IMR-90 (cell line): ENCODE results near the gene FLT1. TPM values are rescaled to one million over a fixed set of nuclear protein-coding genes. Genes with fewer than 3 reads are reported as not detected.

Experiments
- ATAC-seq: fragments of 200-7000 bp; cut with Tn5 transposase; 2 replicates; pipeline ENCODE4 v1.9.1; 2020; ENCODE audit warnings: low read depth, mild to moderate bottlenecking, moderate library complexity
- BruUV-seq: library from RNA; stranded (reverse); fragments of 400-500 nt; replicated peaks from 2 replicates; lab custom pipeline; 2021; lab: Mats Ljungman, UMichigan
- CTCF ChIA-PET: fragments of 300-600 bp; formaldehyde crosslinking; extraction: SDS; loops from one replicate; lab custom pipeline; 2021; ENCODE audit warnings: antibody characterized with exemption; lab: Yijun Ruan, JAX
- POLR2A ChIA-PET: fragments of 300-600 bp; sonication (Branson Sonifier 250); formaldehyde crosslinking; loops from one replicate; lab custom pipeline; 2022; ENCODE audit warnings: antibody characterized with exemption; ENCODE audit not compliant: unreplicated experiment; lab: Charles Lee
- DNase-seq: peaks from one replicate; pipeline ENCODE4 v3.0.0; 2013
- H2AFZ ChIP-seq: replicated peaks from 2 replicates; pipeline ENCODE3; 2013; ENCODE audit warnings: low read length, mild to moderate bottlenecking; ENCODE audit not compliant: poor library complexity
- H2AK5ac ChIP-seq: 2 replicates; pipeline ENCODE4 v1.6.1; 2013; ENCODE audit warnings: low read depth, low read length, inconsistent platforms
- H2AK9ac ChIP-seq: replicated peaks from 2 replicates; pipeline ENCODE3; 2013; ENCODE audit warnings: mild to moderate bottlenecking, low read depth, low read length, moderate library complexity; ENCODE audit not compliant: poor library complexity
- H2BK120ac ChIP-seq: 2 replicates; pipeline ENCODE4 v1.6.1; 2013; ENCODE audit warnings: low read depth, low read length, inconsistent platforms
- H2BK15ac ChIP-seq: 3 replicates; pipeline ENCODE4 v1.6.1; 2013; ENCODE audit warnings: low read depth, low read length, inconsistent platforms
- H2BK20ac ChIP-seq: 2 replicates; pipeline ENCODE4 v1.6.1; 2013; ENCODE audit warnings: low read depth, mild to moderate bottlenecking, inconsistent platforms, low read length, moderate library complexity
- H2BK5ac ChIP-seq: 2 replicates; pipeline ENCODE4 v1.6.1; 2013; ENCODE audit warnings: mild to moderate bottlenecking, low read depth, low read length, inconsistent platforms; ENCODE audit not compliant: poor library complexity, severe bottlenecking
- H3K14ac ChIP-seq: replicated peaks from 2 replicates; pipeline ENCODE4 v1.6.1; 2013; ENCODE audit warnings: low read depth, low read length, inconsistent platforms
- H3K18ac ChIP-seq: 2 replicates; pipeline ENCODE4 v1.6.1; 2013; ENCODE audit warnings: low read depth, low read length, control low read depth
- H3K23ac ChIP-seq: 2 replicates; pipeline ENCODE4 v1.6.1; 2013; ENCODE audit warnings: low read depth, low read length, inconsistent platforms
- H3K27ac ChIP-seq: 2 replicates; pipeline ENCODE4 v1.5.1; 2013; ENCODE audit warnings: mild to moderate bottlenecking, control low read depth, low read length; ENCODE audit not compliant: insufficient read depth
- H3K27me3 ChIP-seq: 2 replicates; pipeline ENCODE4 v1.6.1; 2013; ENCODE audit warnings: low read length; ENCODE audit not compliant: control insufficient read depth, insufficient read depth
- H3K36me3 ChIP-seq: 2 replicates; pipeline ENCODE4 v1.6.1; 2013; ENCODE audit warnings: low read length, mixed read lengths; ENCODE audit not compliant: control insufficient read depth, insufficient read depth
- H3K4ac ChIP-seq: 2 replicates; pipeline ENCODE4 v1.6.1; 2013; ENCODE audit warnings: low read depth, low read length, inconsistent platforms
- H3K4me1 ChIP-seq: 2 replicates; pipeline ENCODE4 v1.6.1; 2013; ENCODE audit warnings: low read length, mixed read lengths; ENCODE audit not compliant: control insufficient read depth, insufficient read depth
- H3K4me2 ChIP-seq: 2 replicates; pipeline ENCODE4 v1.6.1; 2013; ENCODE audit warnings: low read depth, mild to moderate bottlenecking, control low read depth, low read length, moderate library complexity
- H3K4me3 ChIP-seq: 2 replicates; pipeline ENCODE4 v1.5.1; 2013; ENCODE audit warnings: low read depth, mild to moderate bottlenecking, control low read depth, low read length, moderate library complexity; ENCODE audit not compliant: insufficient read depth
- H3K56ac ChIP-seq: 2 replicates; pipeline ENCODE4 v1.6.1; 2013; ENCODE audit warnings: low read length, inconsistent platforms; ENCODE audit not compliant: insufficient read depth; ENCODE audit errors: extremely low read depth
- H3K79me1 ChIP-seq, 2 experiments: 2 replicates each; pipeline ENCODE4 v1.6.1; 2013; ENCODE audit warnings: low read length in 2 of 2, inconsistent platforms in 1 of 2, low read depth in 1 of 2
- H3K9ac ChIP-seq: 2 replicates; pipeline ENCODE4 v1.6.1; 2013; ENCODE audit warnings: low read depth, low read length, control low read depth
- H3K9me1 ChIP-seq: 2 replicates; pipeline ENCODE4 v1.6.1; 2013; ENCODE audit warnings: low read length, inconsistent platforms; ENCODE audit not compliant: insufficient read depth
- H3K9me3 ChIP-seq: 2 replicates; pipeline ENCODE4 v1.6.1; 2013; ENCODE audit warnings: low read length; ENCODE audit not compliant: control insufficient read depth, insufficient read depth
- H4K20me1 ChIP-seq: 2 replicates; pipeline ENCODE4 v1.6.1; 2013; ENCODE audit warnings: low read length, inconsistent platforms; ENCODE audit not compliant: insufficient read depth
- H4K5ac ChIP-seq: 2 replicates; pipeline ENCODE4 v1.6.1; 2013; ENCODE audit warnings: mild to moderate bottlenecking, low read depth, low read length, control low read depth
- H4K8ac ChIP-seq, 2 experiments: 2 replicates each; pipeline ENCODE4 v1.6.1; 2013; ENCODE audit warnings: low read depth in 2 of 2, low read length in 2 of 2, control low read depth in 1 of 2, inconsistent platforms in 1 of 2
- H4K91ac ChIP-seq: 2 replicates; pipeline ENCODE4 v1.6.1; 2013; ENCODE audit warnings: low read depth, low read length, inconsistent platforms; ENCODE audit not compliant: insufficient read depth
- BHLHE40 ChIP-seq: fragments of 150-350 bp; IDR thresholded peaks from 2 replicates; pipeline ENCODE4 v1.6.1; 2016; ENCODE audit warnings: mild to moderate bottlenecking, low read depth, low read length
- CEBPB ChIP-seq: IDR thresholded peaks from 2 replicates; pipeline ENCODE4 v1.6.1; 2012; ENCODE audit warnings: low read depth, low read length, improper control_type of control experiment
- CHD1 ChIP-seq: IDR thresholded peaks from 2 replicates; pipeline ENCODE4 v1.6.1; 2012; ENCODE audit warnings: low read depth, low read length, improper control_type of control experiment
- CTCF ChIP-seq: conservative IDR thresholded peaks from 2 replicates; pipeline ENCODE4 v1.5.1; 2012; ENCODE audit warnings: mild to moderate bottlenecking, low read depth, low read length, improper control_type of control experiment
- ELK1 ChIP-seq: fragments of 150-350 bp; IDR thresholded peaks from 2 replicates; pipeline ENCODE4 v1.6.1; 2016; ENCODE audit warnings: low read depth, mild to moderate bottlenecking, low read length, moderate library complexity, borderline replicate concordance
- FOS ChIP-seq: fragments of 150-350 bp; IDR thresholded peaks from 2 replicates; pipeline ENCODE4 v1.6.1; 2016; ENCODE audit warnings: low read depth, low read length
- MAFK ChIP-seq: IDR thresholded peaks from 2 replicates; pipeline ENCODE4 v1.6.1; 2012; ENCODE audit warnings: low read depth, low read length, improper control_type of control experiment
- MAZ ChIP-seq: IDR thresholded peaks from 2 replicates; pipeline ENCODE4 v1.6.1; 2012; ENCODE audit warnings: low read depth, mild to moderate bottlenecking, low read length, improper control_type of control experiment, moderate library complexity, borderline replicate concordance
- MXI1 ChIP-seq: IDR thresholded peaks from 2 replicates; pipeline ENCODE4 v1.6.1; 2012; ENCODE audit warnings: low read depth, mild to moderate bottlenecking, low read length, moderate library complexity, borderline replicate concordance
- NFE2L2 ChIP-seq: fragments of 150-350 bp; IDR thresholded peaks from 2 replicates; pipeline ENCODE4 v1.6.1; 2016; ENCODE audit warnings: low read depth, mild to moderate bottlenecking, low read length
- POLR2A ChIP-seq: IDR thresholded peaks from 2 replicates; pipeline ENCODE4 v1.6.1; 2012; ENCODE audit warnings: mild to moderate bottlenecking, low read depth, low read length
- RAD21 ChIP-seq: IDR thresholded peaks from 2 replicates; pipeline ENCODE4 v1.6.1; 2012; ENCODE audit warnings: low read length, improper control_type of control experiment
- RCOR1 ChIP-seq: IDR thresholded peaks from 2 replicates; pipeline ENCODE4 v1.6.1; 2012; ENCODE audit warnings: mild to moderate bottlenecking, low read length, improper control_type of control experiment; ENCODE audit not compliant: insufficient replicate concordance
- RFX5 ChIP-seq: IDR thresholded peaks from 2 replicates; pipeline ENCODE4 v1.8.0; 2012; ENCODE audit warnings: low read depth, mild to moderate bottlenecking, low read length, moderate library complexity
- SMC3 ChIP-seq: fragments of 150-350 bp; IDR thresholded peaks from 2 replicates; pipeline ENCODE4 v1.6.1; 2016; ENCODE audit warnings: low read depth, mild to moderate bottlenecking, antibody characterized with exemption, low read length, moderate library complexity
- USF2 ChIP-seq: fragments of 150-350 bp; IDR thresholded peaks from 2 replicates; pipeline ENCODE4 v1.6.1; 2017; ENCODE audit warnings: mild to moderate bottlenecking, antibody characterized with exemption, low read length, low read depth
- WGBS, 2 experiments: methylation state at CpG; one replicate each; pipeline versions ENCODE4 v1.1.5 to v1.1.7; 2013; ENCODE audit warnings: missing lambda C conversion rate in 2 of 2; ENCODE audit not compliant: insufficient read length in 1 of 2; ENCODE audit errors: extremely low coverage in 2 of 2; 5-methylcytosine and 5-hydroxymethylcytosine counted together
- dilution Hi-C: fragments of 300-500 bp; cut with HindIII; formaldehyde crosslinking; loops from one replicate; pipeline ENCODE4 v1.14.3; 2018; ENCODE audit warnings: low sequenced_read_pairs; ENCODE audit not compliant: unreplicated experiment
- in situ Hi-C: fragments of 300-500 bp; cut with MboI; formaldehyde crosslinking; loops from 3 replicates; pipeline ENCODE4 v1.14.3; 2019; ENCODE audit warnings: low sequenced_read_pairs, inconsistent platforms, mixed read lengths
- intact Hi-C: fragments of 100-400 bp; cut with micrococcal nuclease; formaldehyde crosslinking; loops from 2 replicates; pipeline ENCODE4 v1.10.0; 2022
- polyA plus RNA-seq, 3 experiments: library from polyadenylated mRNA; depleted of rRNA; stranded (reverse); fragments of >200 nt; gene quantifications; 2 replicates each; pipeline ENCODE4 v1.2.3, GENCODE V29; 2012; ENCODE audit warnings: low replicate concordance in 1 of 3
- total RNA-seq: library from RNA; depleted of rRNA; stranded (reverse); fragments of >200 nt; gene quantifications from 2 replicates; pipeline ENCODE4 v1.2.3, GENCODE V29; 2012

Gene FLT1
- total and polyA plus RNA-seq, 2 of the 4 experiments (the other 2 are of a cell fraction): 4.5 to 10.4 TPM

GRCh38 chr13:28257305-28257704 lies 237.6 kb downstream of the FLT1 start:
- no peak for ATAC-seq
- Histone ChIP-seq H3K27me3 (no peaks in the 10 kb centered on the region), H3K36me3 (peaks cover 18% of the 10 kb centered on the region), H3K56ac (no peak overlapping the region), H3K18ac (no peak overlapping the region), H3K27ac (no peak overlapping the region), H4K8ac (no peak overlapping the region), H2BK20ac (no peak overlapping the region), H3K23ac (no peak overlapping the region), H4K20me1 (no peaks in the 10 kb centered on the region), H2AFZ (no peak overlapping the region), H4K5ac (no peak overlapping the region), H3K4me3 (no peak overlapping the region), H2BK15ac (no peak overlapping the region), H3K4ac (no peak overlapping the region), H3K4me2 (no peak overlapping the region), H3K4me1 (no peaks in the 10 kb centered on the region), H2AK5ac (no peak overlapping the region), H3K9me3 (no peaks in the 10 kb centered on the region), H3K79me1 (peaks cover 3 to 7% of the 10 kb centered on the region in 2 experiments; a peak in 2 of 4 replicates), H3K9ac (no peak overlapping the region), H3K14ac (no peak overlapping the region), H2BK120ac (no peak overlapping the region), H3K9me1 (peaks cover 10% of the 10 kb centered on the region; the same call in 1 of the 2 replicates), H2AK9ac (no peak overlapping the region), H2BK5ac (no peak overlapping the region), H4K91ac (no peak overlapping the region)
- no peak for DNase-seq
- intact Hi-C loops: no loop called here
- no TSS peak for BruUV-seq
- TF ChIP-seq FOS (no peak), ELK1 (no peak), MAFK (no peak), POLR2A (no peak), RAD21 (no peak), BHLHE40 (no peak), CEBPB (no peak), SMC3 (no peak), RFX5 (no peak), USF2 (no peak), NFE2L2 (no peak), CTCF (no peak), CHD1 (no peak), MAZ (no peak), RCOR1 (no peak), MXI1 (no peak)
- dilution Hi-C loops: no loop called here
- POLR2A ChIA-PET: no interaction called here
- WGBS, 2 experiments: no CpG with 5 or more reads among the region's 4 CpGs
- in situ Hi-C loops: no loop called here
- CTCF ChIA-PET: no interaction called here
